Measurements from ENCODE around the gene KCNMB2. TPM values are rescaled to one million over a fixed set of nuclear protein-coding genes. Genes with fewer than 3 reads are reported as not detected.

KCNMB2 gene
- total RNA-seq, 1 donor from 2014 or later: 1.2 TPM

DNA sequence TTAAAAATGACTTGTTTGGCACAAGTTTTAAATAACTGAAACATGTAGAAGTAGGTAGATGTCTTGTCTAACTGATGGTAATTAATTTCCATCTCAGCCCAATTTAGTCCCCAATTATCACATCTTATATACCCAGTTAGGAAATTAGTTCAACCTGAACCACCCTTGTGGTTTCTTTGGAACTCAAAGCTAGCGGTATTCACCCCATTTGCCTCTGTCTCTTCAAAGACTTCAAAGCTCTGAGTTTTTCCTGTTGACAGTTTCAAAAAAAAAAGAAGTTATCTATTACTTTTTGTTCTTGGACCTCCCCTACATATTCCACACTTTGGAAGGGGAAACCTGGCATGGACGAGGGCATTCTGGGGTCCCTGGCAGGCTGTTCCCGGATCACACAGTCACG lies 236.5 kb downstream of the KCNMB2 start:
- TF ChIP-seq, protein P1, sequence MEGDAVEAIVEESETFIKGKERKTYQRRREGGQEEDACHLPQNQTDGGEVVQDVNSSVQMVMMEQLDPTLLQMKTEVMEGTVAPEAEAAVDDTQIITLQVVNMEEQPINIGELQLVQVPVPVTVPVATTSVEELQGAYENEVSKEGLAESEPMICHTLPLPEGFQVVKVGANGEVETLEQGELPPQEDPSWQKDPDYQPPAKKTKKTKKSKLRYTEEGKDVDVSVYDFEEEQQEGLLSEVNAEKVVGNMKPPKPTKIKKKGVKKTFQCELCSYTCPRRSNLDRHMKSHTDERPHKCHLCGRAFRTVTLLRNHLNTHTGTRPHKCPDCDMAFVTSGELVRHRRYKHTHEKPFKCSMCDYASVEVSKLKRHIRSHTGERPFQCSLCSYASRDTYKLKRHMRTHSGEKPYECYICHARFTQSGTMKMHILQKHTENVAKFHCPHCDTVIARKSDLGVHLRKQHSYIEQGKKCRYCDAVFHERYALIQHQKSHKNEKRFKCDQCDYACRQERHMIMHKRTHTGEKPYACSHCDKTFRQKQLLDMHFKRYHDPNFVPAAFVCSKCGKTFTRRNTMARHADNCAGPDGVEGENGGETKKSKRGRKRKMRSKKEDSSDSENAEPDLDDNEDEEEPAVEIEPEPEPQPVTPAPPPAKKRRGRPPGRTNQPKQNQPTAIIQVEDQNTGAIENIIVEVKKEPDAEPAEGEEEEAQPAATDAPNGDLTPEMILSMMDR (IDR thresholded peaks at IDR 0.05): no peak
- H3K9me3 ChIP-seq: no peaks in the 10 kb centered on the region
- H3K4me3 ChIP-seq: no peak overlapping the region
- DNase-seq (no peak), ATAC-seq (no peak)
- H3K36me3 ChIP-seq: no peaks in the 10 kb centered on the region
- intact Hi-C loops (cut with DNase I): no loop called here
- no peak overlapping the region for H3K27ac ChIP-seq
- H3K27me3 ChIP-seq: no peaks in the 10 kb centered on the region
- no peaks in the 10 kb centered on the region for H3K4me1 ChIP-seq

DNA sequence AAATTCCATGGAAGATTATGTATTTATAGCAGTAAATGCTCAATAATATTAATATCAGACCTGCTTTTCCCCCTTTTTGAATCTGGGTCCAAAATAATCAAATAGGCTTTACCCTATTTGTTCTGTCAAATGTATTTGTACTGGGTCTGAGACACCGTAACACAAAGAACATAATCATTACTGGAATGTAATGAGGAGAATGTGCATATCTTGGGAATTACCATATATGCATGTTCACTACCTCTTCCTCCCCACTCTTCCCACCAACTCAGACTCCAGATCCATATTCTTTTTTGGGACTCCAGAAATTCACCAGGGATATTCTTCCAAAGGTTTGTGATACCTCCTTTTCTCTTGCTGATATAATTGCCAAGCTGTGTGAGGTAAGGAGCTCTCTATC lies 237.1 kb downstream of the KCNMB2 start:
- no peaks in the 10 kb centered on the region for H3K36me3 ChIP-seq
- intact Hi-C loops (cut with DNase I): no loop called here
- no peaks in the 10 kb centered on the region for H3K27me3 ChIP-seq
- no peaks in the 10 kb centered on the region for H3K4me1 ChIP-seq
- TF ChIP-seq, protein P1 (IDR thresholded peaks at IDR 0.05): no peak
- ATAC-seq (no peak), DNase-seq (no peak)
- no peak overlapping the region for H3K4me3 ChIP-seq
- no peak overlapping the region for H3K27ac ChIP-seq
- H3K9me3 ChIP-seq: no peaks in the 10 kb centered on the region

DNA sequence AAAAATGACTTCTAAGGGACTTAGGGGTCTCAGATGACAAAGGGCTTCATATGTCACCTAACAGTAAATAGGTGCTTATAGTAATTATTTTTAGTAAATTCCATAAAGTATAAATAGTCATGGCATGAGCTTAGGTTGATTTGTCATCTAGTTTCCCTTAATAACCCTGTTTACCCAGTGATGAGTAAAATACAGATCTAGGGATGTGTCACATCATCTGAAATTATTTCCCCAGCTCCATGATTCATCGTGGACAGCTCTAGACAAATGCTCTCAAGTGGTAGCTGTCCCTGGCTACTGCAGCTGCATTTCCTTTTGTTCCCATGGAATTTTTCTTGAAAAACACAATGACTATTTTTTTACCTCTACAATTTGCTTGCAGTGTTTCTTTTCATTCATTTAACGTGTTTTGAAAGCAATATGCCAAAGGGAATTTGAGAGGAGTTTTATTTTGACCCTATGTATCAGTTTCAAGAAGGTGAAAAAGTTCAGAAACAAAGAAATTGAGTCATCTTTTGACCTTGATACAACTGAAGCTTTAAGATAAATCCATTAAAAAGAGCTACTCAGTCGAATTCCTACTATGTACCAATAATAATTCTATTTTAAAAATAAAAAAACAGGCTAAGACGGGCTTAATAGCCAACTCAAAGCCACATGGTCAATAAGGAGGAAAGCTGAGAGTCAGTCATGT lies 241.6 kb downstream of the KCNMB2 start:
- DNase-seq (no peak), ATAC-seq (no peak)
- Histone ChIP-seq H3K4me1 (no peaks in the 10 kb centered on the region), H3K27me3 (no peaks in the 10 kb centered on the region), H3K4me3 (no peak overlapping the region), H3K27ac (no peak overlapping the region), H3K36me3 (no peaks in the 10 kb centered on the region), H3K9me3 (no peaks in the 10 kb centered on the region)
- intact Hi-C loops (cut with DNase I): no loop called here
- TF ChIP-seq, protein P1 (IDR thresholded peaks at IDR 0.05): no peak

DNA sequence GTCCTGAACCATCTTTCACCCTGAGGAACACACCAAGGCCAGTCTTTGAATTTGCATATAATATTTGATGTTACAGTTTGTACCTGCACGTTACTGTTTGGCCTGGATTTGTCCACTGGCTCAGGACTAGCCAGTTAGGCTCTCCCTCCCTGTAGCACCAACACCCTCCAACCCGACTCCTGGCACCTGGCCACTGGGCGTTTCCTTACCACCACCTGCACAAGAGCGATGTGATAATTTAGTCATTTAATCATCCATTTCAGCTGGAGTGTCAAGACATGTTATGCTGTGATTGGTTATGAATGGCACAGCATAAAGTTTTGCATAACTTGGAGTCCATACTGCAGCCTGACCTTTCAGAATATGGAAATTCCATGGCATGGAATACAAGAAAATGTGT lies 242.4 kb downstream of the KCNMB2 start:
- H3K27ac ChIP-seq: no peak overlapping the region
- TF ChIP-seq, protein P1 (IDR thresholded peaks at IDR 0.05): no peak
- no peaks in the 10 kb centered on the region for H3K9me3 ChIP-seq
- H3K4me3 ChIP-seq: no peak overlapping the region
- intact Hi-C loops (cut with DNase I): no loop called here
- ATAC-seq: no peak
- H3K4me1 ChIP-seq: no peaks in the 10 kb centered on the region
- DNase-seq: no peak
- H3K36me3 ChIP-seq: no peaks in the 10 kb centered on the region
- no peaks in the 10 kb centered on the region for H3K27me3 ChIP-seq

DNA sequence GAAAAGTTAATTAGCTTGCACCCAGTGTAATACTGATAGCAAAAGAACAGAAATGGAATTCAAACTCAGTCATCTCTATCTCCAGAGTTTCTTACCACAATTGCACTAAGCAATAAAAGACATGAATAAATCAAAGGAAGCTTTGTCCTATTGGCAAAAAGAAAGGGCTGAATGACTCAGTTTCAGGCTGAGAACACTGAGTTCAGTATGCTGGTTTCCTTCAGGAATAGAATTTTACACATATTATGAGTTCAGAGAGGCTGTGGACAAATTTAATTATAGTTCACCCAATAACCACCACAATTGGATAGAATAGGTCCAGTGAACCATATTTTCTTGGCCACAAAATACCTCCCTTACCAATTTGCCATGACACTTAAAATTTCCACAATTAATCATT lies 249.7 kb downstream of the KCNMB2 start:
- H3K9me3 ChIP-seq: no peaks in the 10 kb centered on the region
- H3K27me3 ChIP-seq: no peaks in the 10 kb centered on the region
- TF ChIP-seq, protein P1 (IDR thresholded peaks at IDR 0.05): no peak
- H3K4me1 ChIP-seq: no peaks in the 10 kb centered on the region
- H3K36me3 ChIP-seq: no peaks in the 10 kb centered on the region
- ATAC-seq (no peak), DNase-seq (no peak)
- no peak overlapping the region for H3K27ac ChIP-seq
- intact Hi-C loops (cut with DNase I): no loop called here
- no peak overlapping the region for H3K4me3 ChIP-seq

DNA sequence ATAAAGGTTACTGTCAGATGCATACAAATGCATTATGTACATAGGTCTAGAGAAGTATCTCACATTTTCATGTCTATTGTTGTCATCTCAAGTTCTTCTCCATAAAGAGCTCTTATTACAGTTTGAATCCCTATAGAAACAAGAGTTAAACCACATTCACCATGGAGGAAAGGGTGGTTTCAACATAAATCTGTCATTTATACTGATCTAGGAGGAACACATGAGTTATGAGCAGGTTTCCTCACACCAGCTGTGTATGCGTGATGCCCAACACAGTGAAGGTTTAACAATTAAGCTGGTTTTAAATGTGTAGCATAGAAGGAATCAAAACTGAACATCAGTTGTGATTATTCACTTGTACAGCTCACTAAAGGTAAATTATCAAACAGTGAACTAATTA lies 251.7 kb downstream of the KCNMB2 start:
- Histone ChIP-seq H3K9me3 (no peaks in the 10 kb centered on the region), H3K36me3 (no peaks in the 10 kb centered on the region), H3K27ac (no peak overlapping the region), H3K27me3 (no peaks in the 10 kb centered on the region), H3K4me1 (no peaks in the 10 kb centered on the region), H3K4me3 (no peak overlapping the region)
- intact Hi-C loops (cut with DNase I): no loop called here
- DNase-seq: no peak
- TF ChIP-seq, protein P1 (IDR thresholded peaks at IDR 0.05): no peak
- no peak for ATAC-seq

Measured in upper lobe of right lung (tissue), 1 donor.